Esophagus squamous epithelium (tissue), 4 donors: Measurements from ENCODE around the gene CARMIL1.

Experiments used
- POLR2A ChIP-seq, 4 donors: fragments of 450-650 bp; IDR thresholded peaks; one replicate each; pipeline ENCODE4 v1.6.1; 2017; ENCODE audit warnings: antibody characterized with exemption in 4 of 4, mild to moderate bottlenecking in 4 of 4, moderate library complexity in 3 of 4
- TF ChIP-seq, protein P1 (sequence below), 6 experiments: fragments of 450-650 bp in 4 of 6; fragments of 200-600 bp in 2 of 6; sonication (generic) in 2 of 6; IDR thresholded peaks; one replicate each; pipeline ENCODE4 v1.5.1; 2016 to 2019; ENCODE audit warnings: antibody characterized with exemption in 6 of 6, mild to moderate bottlenecking in 4 of 6, moderate library complexity in 4 of 6

DNA sequence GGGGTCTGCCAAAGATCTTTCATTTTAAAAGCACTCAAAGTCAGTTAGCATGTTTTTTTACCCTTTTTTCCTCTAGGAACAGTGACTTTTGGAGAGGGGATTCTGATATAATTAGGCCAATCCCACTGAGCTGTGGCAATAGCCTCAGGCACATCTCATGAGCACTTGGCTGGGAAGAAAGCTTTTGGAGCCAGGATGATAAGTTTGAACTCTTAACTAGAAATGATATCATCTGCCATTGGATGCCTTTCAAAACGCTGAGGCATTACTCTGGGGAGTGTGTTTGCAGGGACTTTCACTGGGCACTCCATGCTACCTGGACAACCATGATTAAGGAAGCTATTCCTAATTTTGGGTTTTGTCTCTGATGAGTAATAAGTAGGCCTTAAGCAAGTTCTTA, 376.5 kb downstream of the CARMIL1 start:
- TF ChIP-seq, protein P1, sequence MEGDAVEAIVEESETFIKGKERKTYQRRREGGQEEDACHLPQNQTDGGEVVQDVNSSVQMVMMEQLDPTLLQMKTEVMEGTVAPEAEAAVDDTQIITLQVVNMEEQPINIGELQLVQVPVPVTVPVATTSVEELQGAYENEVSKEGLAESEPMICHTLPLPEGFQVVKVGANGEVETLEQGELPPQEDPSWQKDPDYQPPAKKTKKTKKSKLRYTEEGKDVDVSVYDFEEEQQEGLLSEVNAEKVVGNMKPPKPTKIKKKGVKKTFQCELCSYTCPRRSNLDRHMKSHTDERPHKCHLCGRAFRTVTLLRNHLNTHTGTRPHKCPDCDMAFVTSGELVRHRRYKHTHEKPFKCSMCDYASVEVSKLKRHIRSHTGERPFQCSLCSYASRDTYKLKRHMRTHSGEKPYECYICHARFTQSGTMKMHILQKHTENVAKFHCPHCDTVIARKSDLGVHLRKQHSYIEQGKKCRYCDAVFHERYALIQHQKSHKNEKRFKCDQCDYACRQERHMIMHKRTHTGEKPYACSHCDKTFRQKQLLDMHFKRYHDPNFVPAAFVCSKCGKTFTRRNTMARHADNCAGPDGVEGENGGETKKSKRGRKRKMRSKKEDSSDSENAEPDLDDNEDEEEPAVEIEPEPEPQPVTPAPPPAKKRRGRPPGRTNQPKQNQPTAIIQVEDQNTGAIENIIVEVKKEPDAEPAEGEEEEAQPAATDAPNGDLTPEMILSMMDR (IDR thresholded peaks at IDR 0.05), result no peak
- no peak for TF ChIP-seq POLR2A (IDR thresholded peaks at IDR 0.05)
